GM12878 (cell line): Measurements from ENCODE around the gene RBM48. TPM values are rescaled to one million over a fixed set of nuclear protein-coding genes. Genes with fewer than 3 reads are reported as not detected.

Experiments used
- ATAC-seq: fragments of 200-7000 bp; cut with Tn5 transposase; 3 replicates; pipeline ENCODE4 v1.9.1; 2020; ENCODE audit warnings: mild to moderate bottlenecking, moderate library complexity
- BruUV-seq: library from RNA; stranded (reverse); fragments of 400-500 nt; replicated peaks from 2 replicates; lab custom pipeline; 2021; lab: Mats Ljungman, UMichigan
- CTCF ChIA-PET: fragments of 300-600 bp; sonication (Branson Sonifier 250); formaldehyde crosslinking; extraction: SDS; loops from one replicate; lab custom pipeline; 2021; ENCODE audit warnings: inconsistent platforms; lab: Yijun Ruan, JAX
- POLR2A ChIA-PET: fragments of 350-600 bp; formaldehyde crosslinking; extraction: SDS; loops from one replicate; lab custom pipeline; 2021; ENCODE audit warnings: inconsistent platforms; lab: Charles Lee
- RAD21 ChIA-PET: fragments of 300-600 bp; sonication (Branson Sonifier 250); formaldehyde crosslinking; loops from one replicate; lab custom pipeline; 2023; ENCODE audit warnings: antibody characterized with exemption; ENCODE audit not compliant: unreplicated experiment; lab: Charles Lee
- SMC1A ChIA-PET: fragments of 300-600 bp; sonication (Branson Sonifier 250); formaldehyde crosslinking; loops from one replicate; lab custom pipeline; 2023; ENCODE audit not compliant: unreplicated experiment, uncharacterized antibody; lab: Charles Lee
- DNase-seq: peaks from one replicate; pipeline ENCODE4 v3.0.0-alpha.2; 2011; ENCODE audit warnings: low read depth, low spot score
- FAIRE-seq: peaks from 3 replicates; lab custom pipeline; 2011; peaks lifted over from hg19 to GRCh38; lab: Jason Lieb, UNC
- H2AFZ ChIP-seq: 2 replicates; pipeline ENCODE4 v1.6.0; 2011; ENCODE audit warnings: low read depth, low read length, control low read depth; ENCODE audit not compliant: control insufficient read depth
- H3K27ac ChIP-seq: 2 replicates; pipeline ENCODE4 v1.5.1; 2011; ENCODE audit warnings: control low read depth; ENCODE audit not compliant: control insufficient read depth, insufficient read depth
- H3K27me3 ChIP-seq, 2 experiments: replicated peaks in 1 of 2; 2 replicates each; pipeline versions ENCODE4 v1.6.0 to v1.6.1; 2011; ENCODE audit warnings: low read length in 1 of 2; ENCODE audit not compliant: control insufficient read depth in 2 of 2, insufficient read depth in 2 of 2
- H3K36me3 ChIP-seq, 2 experiments: 2 replicates each; pipeline ENCODE4 v1.5.1; 2011; ENCODE audit warnings: low read length in 1 of 2; ENCODE audit not compliant: control insufficient read depth in 2 of 2, insufficient read depth in 2 of 2
- H3K4me1 ChIP-seq: 2 replicates; pipeline ENCODE4 v1.6.1; 2011; ENCODE audit warnings: mild to moderate bottlenecking, low read length, moderate library complexity, mixed read lengths; ENCODE audit not compliant: control insufficient read depth, insufficient read depth
- H3K4me2 ChIP-seq: 2 replicates; pipeline ENCODE4 v1.6.0; 2011; ENCODE audit warnings: control low read depth; ENCODE audit not compliant: control insufficient read depth, insufficient read depth
- H3K4me3 ChIP-seq: fragments of 200-600 bp; sonication (generic); 2 replicates; pipeline ENCODE4 v1.5.1; 2016
- H3K79me2 ChIP-seq: 2 replicates; pipeline ENCODE4 v1.6.0; 2011; ENCODE audit warnings: low read length; ENCODE audit not compliant: control insufficient read depth, insufficient read depth
- H3K9ac ChIP-seq: 2 replicates; pipeline ENCODE4 v1.8.0; 2011; ENCODE audit warnings: low read length, control low read depth, mixed read lengths; ENCODE audit not compliant: control insufficient read depth, insufficient read depth
- H3K9me3 ChIP-seq: replicated peaks from 3 replicates; pipeline ENCODE4 v1.5.1; 2011; ENCODE audit warnings: mild to moderate bottlenecking, low read length; ENCODE audit not compliant: control insufficient read depth, insufficient read depth
- H4K20me1 ChIP-seq: 2 replicates; pipeline ENCODE4 v1.6.0; 2011; ENCODE audit not compliant: control insufficient read depth, insufficient read depth
- BACH1 ChIP-seq: fragments of 450-650 bp; IDR thresholded peaks from 2 replicates; pipeline ENCODE4 v1.6.1; 2017; ENCODE audit warnings: mild to moderate bottlenecking, borderline replicate concordance
- EZH2 ChIP-seq: IDR thresholded peaks from 2 replicates; pipeline ENCODE4 v1.6.1; 2012; ENCODE audit warnings: low read depth, mild to moderate bottlenecking, control low read depth, inconsistent platforms, low read length, borderline replicate concordance; ENCODE audit not compliant: control insufficient read depth
- HDAC2 ChIP-seq: fragments of 200-600 bp; sonication (generic); IDR thresholded peaks from 2 replicates; pipeline ENCODE4 v1.6.1; 2017
- IRF3 ChIP-seq: fragments of 450-650 bp; IDR thresholded peaks from 2 replicates; pipeline ENCODE4 v1.6.1; 2014; ENCODE audit warnings: mild to moderate bottlenecking
- IRF5 ChIP-seq: fragments of 450-650 bp; IDR thresholded peaks from 2 replicates; pipeline ENCODE4 v1.6.1; 2017; ENCODE audit warnings: borderline replicate concordance
- JUND ChIP-seq: IDR thresholded peaks from 2 replicates; pipeline ENCODE4 v1.6.1; 2012; ENCODE audit warnings: low read depth, mild to moderate bottlenecking, low read length, improper control_type of control experiment, moderate library complexity
- RB1 ChIP-seq: fragments of 450-650 bp; formaldehyde crosslinking; IDR thresholded peaks from 2 replicates; pipeline ENCODE4 v1.6.1; 2017; ENCODE audit warnings: mild to moderate bottlenecking, borderline replicate concordance
- STAT3 ChIP-seq: IDR thresholded peaks from 2 replicates; pipeline ENCODE4 v1.6.1; 2011; ENCODE audit warnings: low read depth, low read length, improper control_type of control experiment
- ZBTB4 ChIP-seq: fragments of 450-650 bp; formaldehyde crosslinking; IDR thresholded peaks from 2 replicates; pipeline ENCODE4 v1.4.0; 2022; ENCODE audit warnings: mild to moderate bottlenecking, moderate library complexity
- ZNF274 ChIP-seq: IDR thresholded peaks from one replicate; pipeline ENCODE4 v1.8.0; 2011; ENCODE audit not compliant: insufficient read length, insufficient read depth
- WGBS: methylation state at CpG from one replicate; pipeline ENCODE4 v1.1.6; 2016; ENCODE audit warnings: low lambda C conversion rate; ENCODE audit not compliant: insufficient replicate concordance, insufficient coverage; ENCODE audit errors: missing lambda C conversion rate; 5-methylcytosine and 5-hydroxymethylcytosine counted together
- in situ Hi-C: fragments of 300-500 bp; cut with MboI; formaldehyde crosslinking; loops from 9 replicates; pipeline ENCODE4 v1.14.3; 2018; ENCODE audit warnings: mixed read lengths
- intact Hi-C: fragments of 100-400 bp; cut with micrococcal nuclease; formaldehyde crosslinking; loops from one replicate; pipeline ENCODE4 v1.14.2; 2022; ENCODE audit not compliant: unreplicated experiment
- polyA plus RNA-seq, 11 experiments: library from polyadenylated mRNA; depleted of rRNA in 4 of 11; unstranded in 6 of 11; stranded (reverse) in 5 of 11; fragments of >200 nt; fragmentation: Nextera tagmentation in 4 of 11; fragmentation: Illumina TruSeq in 1 of 11; extraction: Ambion mirVana in 4 of 11; extraction: Trizol in 1 of 11; gene quantifications; 1 replicate in 1 of 11; 2 replicates in 10 of 11; pipeline versions ENCODE4 v1.2.1 to v1.2.3, GENCODE V29; 2011 to 2016; ENCODE audit warnings: inconsistent platforms in 2 of 11, missing spikeins in 2 of 11, low read depth in 1 of 11
- total RNA-seq, 4 experiments: library from RNA; depleted of rRNA in 3 of 4; stranded (reverse); fragments of >200 nt in 3 of 4; fragmentation: Illumina TruSeq in 1 of 4; extraction: Trizol in 1 of 4; gene quantifications; 2 replicates each; pipeline versions ENCODE4 v1.2.1 to v1.2.3, GENCODE V29; 2013 to 2021
- TF ChIP-seq, protein P1 (sequence below): IDR thresholded peaks from 2 replicates; pipeline ENCODE4 v1.6.1; 2011; ENCODE audit warnings: borderline replicate concordance, low read depth, mild to moderate bottlenecking, moderate library complexity, mixed read lengths, low read length; ENCODE audit not compliant: insufficient read depth; ENCODE audit errors: extremely low read length
- TF ChIP-seq, protein P2 (sequence below): fragments of 450-650 bp; formaldehyde crosslinking; IDR thresholded peaks from 2 replicates; pipeline ENCODE4 v1.5.0; 2022; ENCODE audit warnings: mild to moderate bottlenecking, missing genetic modification characterization

Gene RBM48
- total and polyA plus RNA-seq, 10 of the 15 experiments (the other 5 are each of a cell fraction or from before 2014, with no cell fraction given), result 8.5 to 14.7 (median 11.6) TPM

GRCh38 chr7:92489634-92490033 lies 39.0 kb upstream of the RBM48 start:
- ChIA-PET CTCF (interaction anchor here (0.9 kb wide), 1 partner anchor 29 kb away, joined by 3 read pairs; no protein-coding TSS in a partner anchor), SMC1A (interaction anchor here (0.9 to 1.3 kb wide), 3 partner anchors 14 to 21 kb away, joined by 3 to 4 read pairs (median 3); no protein-coding TSS in a partner anchor), POLR2A (no interaction called here), RAD21 (no interaction called here)
- H3K4me2 ChIP-seq, result no peak overlapping the region
- no TSS peak for BruUV-seq
- H4K20me1 ChIP-seq, result no peaks in the 10 kb centered on the region
- no peaks in the 10 kb centered on the region for H3K27me3 ChIP-seq
- ATAC-seq (no peak), DNase-seq (no peak), FAIRE-seq (no peak)
- intact Hi-C loops (no loop called here), in situ Hi-C loops (no loop called here)
- H3K79me2 ChIP-seq, result no peaks in the 10 kb centered on the region
- H3K9me3 ChIP-seq, result no peaks in the 10 kb centered on the region
- no peaks in the 10 kb centered on the region for H3K4me1 ChIP-seq
- H3K4me3 ChIP-seq, result no peak overlapping the region
- H3K36me3 ChIP-seq, result peaks cover 3 to 10% of the 10 kb centered on the region in 2 experiments; a peak in 2 of 4 replicates
- no peak overlapping the region for H2AFZ ChIP-seq
- WGBS, result 100% methylated on average over 1 of the region's 1 CpG
- H3K27ac ChIP-seq, result no peak overlapping the region
- H3K9ac ChIP-seq, result no peak overlapping the region
- TF ChIP-seq RB1 (no peak), ZBTB4 (CRISPR knock-in tag) (no peak), IRF3 (no peak), EZH2 (no peak), BACH1 (no peak), JUND (no peak), IRF5 (no peak), HDAC2 (no peak), STAT3 (no peak), ZNF274 (no peak)
- TF ChIP-seq, protein P1, sequence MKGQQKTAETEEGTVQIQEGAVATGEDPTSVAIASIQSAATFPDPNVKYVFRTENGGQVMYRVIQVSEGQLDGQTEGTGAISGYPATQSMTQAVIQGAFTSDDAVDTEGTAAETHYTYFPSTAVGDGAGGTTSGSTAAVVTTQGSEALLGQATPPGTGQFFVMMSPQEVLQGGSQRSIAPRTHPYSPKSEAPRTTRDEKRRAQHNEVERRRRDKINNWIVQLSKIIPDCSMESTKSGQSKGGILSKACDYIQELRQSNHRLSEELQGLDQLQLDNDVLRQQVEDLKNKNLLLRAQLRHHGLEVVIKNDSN, result no peak
- TF ChIP-seq, protein P2, sequence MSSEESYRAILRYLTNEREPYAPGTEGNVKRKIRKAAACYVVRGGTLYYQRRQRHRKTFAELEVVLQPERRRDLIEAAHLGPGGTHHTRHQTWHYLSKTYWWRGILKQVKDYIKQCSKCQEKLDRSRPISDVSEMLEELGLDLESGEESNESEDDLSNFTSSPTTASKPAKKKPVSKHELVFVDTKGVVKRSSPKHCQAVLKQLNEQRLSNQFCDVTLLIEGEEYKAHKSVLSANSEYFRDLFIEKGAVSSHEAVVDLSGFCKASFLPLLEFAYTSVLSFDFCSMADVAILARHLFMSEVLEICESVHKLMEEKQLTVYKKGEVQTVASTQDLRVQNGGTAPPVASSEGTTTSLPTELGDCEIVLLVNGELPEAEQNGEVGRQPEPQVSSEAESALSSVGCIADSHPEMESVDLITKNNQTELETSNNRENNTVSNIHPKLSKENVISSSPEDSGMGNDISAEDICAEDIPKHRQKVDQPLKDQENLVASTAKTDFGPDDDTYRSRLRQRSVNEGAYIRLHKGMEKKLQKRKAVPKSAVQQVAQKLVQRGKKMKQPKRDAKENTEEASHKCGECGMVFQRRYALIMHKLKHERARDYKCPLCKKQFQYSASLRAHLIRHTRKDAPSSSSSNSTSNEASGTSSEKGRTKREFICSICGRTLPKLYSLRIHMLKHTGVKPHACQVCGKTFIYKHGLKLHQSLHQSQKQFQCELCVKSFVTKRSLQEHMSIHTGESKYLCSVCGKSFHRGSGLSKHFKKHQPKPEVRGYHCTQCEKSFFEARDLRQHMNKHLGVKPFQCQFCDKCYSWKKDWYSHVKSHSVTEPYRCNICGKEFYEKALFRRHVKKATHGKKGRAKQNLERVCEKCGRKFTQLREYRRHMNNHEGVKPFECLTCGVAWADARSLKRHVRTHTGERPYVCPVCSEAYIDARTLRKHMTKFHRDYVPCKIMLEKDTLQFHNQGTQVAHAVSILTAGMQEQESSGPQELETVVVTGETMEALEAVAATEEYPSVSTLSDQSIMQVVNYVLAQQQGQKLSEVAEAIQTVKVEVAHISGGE (CRISPR knock-in tag), result no peak
